GM23338 (cell line): ENCODE measurements around the gene VILL.

Experiments used
- CREB1 ChIP-seq: fragments of 250-450 bp; sonication (Bioruptor Pico); IDR thresholded peaks from 2 replicates; pipeline ENCODE4 v1.5.0; 2020; ENCODE audit warnings: low read depth, mild to moderate bottlenecking, moderate library complexity
- EZH2 ChIP-seq: fragments of 200-600 bp; sonication (generic); IDR thresholded peaks from one replicate; pipeline ENCODE4 v1.8.0; 2017; ENCODE audit warnings: antibody characterized with exemption, mild to moderate bottlenecking, low read depth; ENCODE audit not compliant: unreplicated experiment
- EZH2phosphoT487 ChIP-seq: fragments of 200-600 bp; sonication (generic); IDR thresholded peaks from one replicate; pipeline ENCODE4 v1.8.1; 2018; ENCODE audit warnings: antibody characterized with exemption; ENCODE audit not compliant: unreplicated experiment
- JUNB ChIP-seq: IDR thresholded peaks from one replicate; pipeline ENCODE4 v1.6.1; 2016; ENCODE audit warnings: antibody characterized with exemption; ENCODE audit not compliant: unreplicated experiment
- POLR2AphosphoS5 ChIP-seq: IDR thresholded peaks from 2 replicates; pipeline ENCODE4 v1.6.1; 2016; ENCODE audit warnings: antibody characterized with exemption, low read depth
- TF ChIP-seq, protein P1 (sequence below), 2 experiments: fragments of 200-600 bp in 1 of 2; sonication (generic) in 1 of 2; conservative IDR thresholded peaks; 2 replicates each; pipeline versions ENCODE4 v1.5.1 to v1.6.1; 2016 to 2017; ENCODE audit warnings: antibody characterized with exemption in 2 of 2, low read depth in 2 of 2, mild to moderate bottlenecking in 2 of 2, moderate library complexity in 1 of 2
- TF ChIP-seq, protein P2 (sequence below): IDR thresholded peaks from one replicate; pipeline ENCODE4 v1.6.1; 2018; ENCODE audit warnings: antibody characterized with exemption; ENCODE audit not compliant: unreplicated experiment
- TF ChIP-seq, protein P3 (sequence below): IDR thresholded peaks from 2 replicates; pipeline ENCODE4 v1.6.1; 2016; ENCODE audit warnings: antibody characterized with exemption
- TF ChIP-seq, protein P4 (sequence below): fragments of 250-450 bp; sonication (Bioruptor Pico); IDR thresholded peaks from 2 replicates; pipeline ENCODE4 v1.5.0; 2020; ENCODE audit warnings: mild to moderate bottlenecking, moderate library complexity

DNA sequence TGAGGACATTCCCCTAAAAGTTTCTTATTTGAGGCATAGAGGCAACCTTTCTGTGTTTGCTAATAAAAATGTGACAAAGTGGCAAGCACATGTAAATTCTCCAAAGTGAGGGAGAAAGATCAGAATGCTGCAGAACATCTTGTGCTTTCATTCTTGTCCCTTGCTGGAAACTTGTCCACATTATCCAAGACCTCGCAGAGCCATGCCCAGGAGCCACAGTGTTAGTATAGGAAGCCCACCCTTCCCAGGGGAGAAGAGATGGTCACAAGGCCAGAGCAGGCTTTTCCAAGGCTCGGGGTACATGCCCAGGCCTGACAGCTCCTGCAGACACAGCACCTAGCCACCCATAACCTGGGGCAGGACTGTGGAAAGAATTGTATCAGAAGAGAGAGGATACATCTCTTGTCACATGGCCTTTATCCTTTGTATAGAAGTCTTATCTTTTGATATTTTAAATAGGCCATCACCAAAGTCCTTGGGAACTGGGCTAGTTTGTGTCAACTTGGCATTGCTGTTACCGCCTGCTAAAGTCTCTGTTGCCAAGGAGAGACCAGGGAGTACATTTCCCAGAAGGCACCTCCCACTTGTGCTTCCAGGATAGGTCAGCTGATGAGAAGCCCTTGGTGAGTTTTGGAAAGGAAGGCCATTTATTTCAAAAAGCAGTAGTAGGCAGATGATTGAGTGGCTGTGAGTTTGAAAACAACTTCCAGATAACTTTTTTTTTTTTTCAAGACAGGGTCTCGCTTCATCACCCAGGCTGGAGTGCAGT is 59.0 kb downstream of the VILL start:
- TF ChIP-seq POLR2AphosphoS5 (no peak), EZH2 (no peak), EZH2phosphoT487 (no peak), CREB1 (CRISPR knock-in tag) (no peak), JUNB (no peak)
- TF ChIP-seq, protein P1, sequence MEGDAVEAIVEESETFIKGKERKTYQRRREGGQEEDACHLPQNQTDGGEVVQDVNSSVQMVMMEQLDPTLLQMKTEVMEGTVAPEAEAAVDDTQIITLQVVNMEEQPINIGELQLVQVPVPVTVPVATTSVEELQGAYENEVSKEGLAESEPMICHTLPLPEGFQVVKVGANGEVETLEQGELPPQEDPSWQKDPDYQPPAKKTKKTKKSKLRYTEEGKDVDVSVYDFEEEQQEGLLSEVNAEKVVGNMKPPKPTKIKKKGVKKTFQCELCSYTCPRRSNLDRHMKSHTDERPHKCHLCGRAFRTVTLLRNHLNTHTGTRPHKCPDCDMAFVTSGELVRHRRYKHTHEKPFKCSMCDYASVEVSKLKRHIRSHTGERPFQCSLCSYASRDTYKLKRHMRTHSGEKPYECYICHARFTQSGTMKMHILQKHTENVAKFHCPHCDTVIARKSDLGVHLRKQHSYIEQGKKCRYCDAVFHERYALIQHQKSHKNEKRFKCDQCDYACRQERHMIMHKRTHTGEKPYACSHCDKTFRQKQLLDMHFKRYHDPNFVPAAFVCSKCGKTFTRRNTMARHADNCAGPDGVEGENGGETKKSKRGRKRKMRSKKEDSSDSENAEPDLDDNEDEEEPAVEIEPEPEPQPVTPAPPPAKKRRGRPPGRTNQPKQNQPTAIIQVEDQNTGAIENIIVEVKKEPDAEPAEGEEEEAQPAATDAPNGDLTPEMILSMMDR (conservative IDR thresholded peaks at IDR 0.05; ENCODE audit: low read depth in 2 of 2) = no peak
- TF ChIP-seq, protein P2, sequence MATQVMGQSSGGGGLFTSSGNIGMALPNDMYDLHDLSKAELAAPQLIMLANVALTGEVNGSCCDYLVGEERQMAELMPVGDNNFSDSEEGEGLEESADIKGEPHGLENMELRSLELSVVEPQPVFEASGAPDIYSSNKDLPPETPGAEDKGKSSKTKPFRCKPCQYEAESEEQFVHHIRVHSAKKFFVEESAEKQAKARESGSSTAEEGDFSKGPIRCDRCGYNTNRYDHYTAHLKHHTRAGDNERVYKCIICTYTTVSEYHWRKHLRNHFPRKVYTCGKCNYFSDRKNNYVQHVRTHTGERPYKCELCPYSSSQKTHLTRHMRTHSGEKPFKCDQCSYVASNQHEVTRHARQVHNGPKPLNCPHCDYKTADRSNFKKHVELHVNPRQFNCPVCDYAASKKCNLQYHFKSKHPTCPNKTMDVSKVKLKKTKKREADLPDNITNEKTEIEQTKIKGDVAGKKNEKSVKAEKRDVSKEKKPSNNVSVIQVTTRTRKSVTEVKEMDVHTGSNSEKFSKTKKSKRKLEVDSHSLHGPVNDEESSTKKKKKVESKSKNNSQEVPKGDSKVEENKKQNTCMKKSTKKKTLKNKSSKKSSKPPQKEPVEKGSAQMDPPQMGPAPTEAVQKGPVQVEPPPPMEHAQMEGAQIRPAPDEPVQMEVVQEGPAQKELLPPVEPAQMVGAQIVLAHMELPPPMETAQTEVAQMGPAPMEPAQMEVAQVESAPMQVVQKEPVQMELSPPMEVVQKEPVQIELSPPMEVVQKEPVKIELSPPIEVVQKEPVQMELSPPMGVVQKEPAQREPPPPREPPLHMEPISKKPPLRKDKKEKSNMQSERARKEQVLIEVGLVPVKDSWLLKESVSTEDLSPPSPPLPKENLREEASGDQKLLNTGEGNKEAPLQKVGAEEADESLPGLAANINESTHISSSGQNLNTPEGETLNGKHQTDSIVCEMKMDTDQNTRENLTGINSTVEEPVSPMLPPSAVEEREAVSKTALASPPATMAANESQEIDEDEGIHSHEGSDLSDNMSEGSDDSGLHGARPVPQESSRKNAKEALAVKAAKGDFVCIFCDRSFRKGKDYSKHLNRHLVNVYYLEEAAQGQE = no peak
- TF ChIP-seq, protein P3, sequence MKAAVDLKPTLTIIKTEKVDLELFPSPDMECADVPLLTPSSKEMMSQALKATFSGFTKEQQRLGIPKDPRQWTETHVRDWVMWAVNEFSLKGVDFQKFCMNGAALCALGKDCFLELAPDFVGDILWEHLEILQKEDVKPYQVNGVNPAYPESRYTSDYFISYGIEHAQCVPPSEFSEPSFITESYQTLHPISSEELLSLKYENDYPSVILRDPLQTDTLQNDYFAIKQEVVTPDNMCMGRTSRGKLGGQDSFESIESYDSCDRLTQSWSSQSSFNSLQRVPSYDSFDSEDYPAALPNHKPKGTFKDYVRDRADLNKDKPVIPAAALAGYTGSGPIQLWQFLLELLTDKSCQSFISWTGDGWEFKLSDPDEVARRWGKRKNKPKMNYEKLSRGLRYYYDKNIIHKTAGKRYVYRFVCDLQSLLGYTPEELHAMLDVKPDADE = no peak
- TF ChIP-seq, protein P4, sequence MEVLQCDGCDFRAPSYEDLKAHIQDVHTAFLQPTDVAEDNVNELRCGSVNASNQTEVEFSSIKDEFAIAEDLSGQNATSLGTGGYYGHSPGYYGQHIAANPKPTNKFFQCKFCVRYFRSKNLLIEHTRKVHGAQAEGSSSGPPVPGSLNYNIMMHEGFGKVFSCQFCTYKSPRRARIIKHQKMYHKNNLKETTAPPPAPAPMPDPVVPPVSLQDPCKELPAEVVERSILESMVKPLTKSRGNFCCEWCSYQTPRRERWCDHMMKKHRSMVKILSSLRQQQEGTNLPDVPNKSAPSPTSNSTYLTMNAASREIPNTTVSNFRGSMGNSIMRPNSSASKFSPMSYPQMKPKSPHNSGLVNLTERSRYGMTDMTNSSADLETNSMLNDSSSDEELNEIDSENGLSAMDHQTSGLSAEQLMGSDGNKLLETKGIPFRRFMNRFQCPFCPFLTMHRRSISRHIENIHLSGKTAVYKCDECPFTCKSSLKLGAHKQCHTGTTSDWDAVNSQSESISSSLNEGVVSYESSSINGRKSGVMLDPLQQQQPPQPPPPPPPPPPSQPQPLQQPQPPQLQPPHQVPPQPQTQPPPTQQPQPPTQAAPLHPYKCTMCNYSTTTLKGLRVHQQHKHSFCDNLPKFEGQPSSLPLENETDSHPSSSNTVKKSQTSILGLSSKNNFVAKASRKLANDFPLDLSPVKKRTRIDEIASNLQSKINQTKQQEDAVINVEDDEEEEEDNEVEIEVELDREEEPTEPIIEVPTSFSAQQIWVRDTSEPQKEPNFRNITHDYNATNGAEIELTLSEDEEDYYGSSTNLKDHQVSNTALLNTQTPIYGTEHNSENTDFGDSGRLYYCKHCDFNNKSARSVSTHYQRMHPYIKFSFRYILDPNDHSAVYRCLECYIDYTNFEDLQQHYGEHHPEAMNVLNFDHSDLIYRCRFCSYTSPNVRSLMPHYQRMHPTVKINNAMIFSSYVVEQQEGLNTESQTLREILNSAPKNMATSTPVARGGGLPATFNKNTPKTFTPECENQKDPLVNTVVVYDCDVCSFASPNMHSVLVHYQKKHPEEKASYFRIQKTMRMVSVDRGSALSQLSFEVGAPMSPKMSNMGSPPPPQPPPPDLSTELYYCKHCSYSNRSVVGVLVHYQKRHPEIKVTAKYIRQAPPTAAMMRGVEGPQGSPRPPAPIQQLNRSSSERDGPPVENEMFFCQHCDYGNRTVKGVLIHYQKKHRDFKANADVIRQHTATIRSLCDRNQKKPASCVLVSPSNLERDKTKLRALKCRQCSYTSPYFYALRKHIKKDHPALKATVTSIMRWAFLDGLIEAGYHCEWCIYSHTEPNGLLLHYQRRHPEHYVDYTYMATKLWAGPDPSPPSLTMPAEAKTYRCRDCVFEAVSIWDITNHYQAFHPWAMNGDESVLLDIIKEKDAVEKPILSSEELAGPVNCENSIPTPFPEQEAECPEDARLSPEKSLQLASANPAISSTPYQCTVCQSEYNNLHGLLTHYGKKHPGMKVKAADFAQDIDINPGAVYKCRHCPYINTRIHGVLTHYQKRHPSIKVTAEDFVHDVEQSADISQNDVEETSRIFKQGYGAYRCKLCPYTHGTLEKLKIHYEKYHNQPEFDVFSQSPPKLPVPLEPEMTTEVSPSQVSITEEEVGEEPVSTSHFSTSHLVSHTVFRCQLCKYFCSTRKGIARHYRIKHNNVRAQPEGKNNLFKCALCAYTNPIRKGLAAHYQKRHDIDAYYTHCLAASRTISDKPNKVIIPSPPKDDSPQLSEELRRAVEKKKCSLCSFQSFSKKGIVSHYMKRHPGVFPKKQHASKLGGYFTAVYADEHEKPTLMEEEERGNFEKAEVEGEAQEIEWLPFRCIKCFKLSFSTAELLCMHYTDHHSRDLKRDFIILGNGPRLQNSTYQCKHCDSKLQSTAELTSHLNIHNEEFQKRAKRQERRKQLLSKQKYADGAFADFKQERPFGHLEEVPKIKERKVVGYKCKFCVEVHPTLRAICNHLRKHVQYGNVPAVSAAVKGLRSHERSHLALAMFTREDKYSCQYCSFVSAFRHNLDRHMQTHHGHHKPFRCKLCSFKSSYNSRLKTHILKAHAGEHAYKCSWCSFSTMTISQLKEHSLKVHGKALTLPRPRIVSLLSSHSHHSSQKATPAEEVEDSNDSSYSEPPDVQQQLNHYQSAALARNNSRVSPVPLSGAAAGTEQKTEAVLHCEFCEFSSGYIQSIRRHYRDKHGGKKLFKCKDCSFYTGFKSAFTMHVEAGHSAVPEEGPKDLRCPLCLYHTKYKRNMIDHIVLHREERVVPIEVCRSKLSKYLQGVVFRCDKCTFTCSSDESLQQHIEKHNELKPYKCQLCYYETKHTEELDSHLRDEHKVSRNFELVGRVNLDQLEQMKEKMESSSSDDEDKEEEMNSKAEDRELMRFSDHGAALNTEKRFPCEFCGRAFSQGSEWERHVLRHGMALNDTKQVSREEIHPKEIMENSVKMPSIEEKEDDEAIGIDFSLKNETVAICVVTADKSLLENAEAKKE (CRISPR knock-in tag) = no peak
